HepG2 (cell line): ENCODE data around the gene CBX2. TPM values are rescaled to one million over a fixed set of nuclear protein-coding genes. Genes with fewer than 3 reads are reported as not detected.

Source experiments
- ADNP ChIP-seq: sonication (generic); formaldehyde crosslinking; IDR thresholded peaks from 2 replicates; pipeline ENCODE4 v1.4.0; 2020; ENCODE audit warnings: missing genetic modification reagents
- ARNT2 ChIP-seq: sonication (generic); formaldehyde crosslinking; IDR thresholded peaks from 2 replicates; pipeline ENCODE4 v1.8.0; 2022; ENCODE audit warnings: mild to moderate bottlenecking, low read depth, missing genetic modification reagents, moderate library complexity
- ATAD3A ChIP-seq: sonication (generic); formaldehyde crosslinking; IDR thresholded peaks from 2 replicates; pipeline ENCODE4 v1.4.0; 2020; ENCODE audit warnings: missing genetic modification reagents
- ATF1 ChIP-seq: IDR thresholded peaks from 2 replicates; pipeline ENCODE4 v1.6.1; 2016; ENCODE audit warnings: mild to moderate bottlenecking, control low read depth
- BCL6 ChIP-seq: IDR thresholded peaks from 2 replicates; pipeline ENCODE4 v1.6.1; 2016; ENCODE audit warnings: missing genetic modification reagents, missing compliant biosample characterization
- CERS6 ChIP-seq: sonication (generic); formaldehyde crosslinking; IDR thresholded peaks from 2 replicates; pipeline ENCODE4 v1.5.0; 2020; ENCODE audit warnings: missing genetic modification reagents
- FOXM1 ChIP-seq: sonication (generic); formaldehyde crosslinking; IDR thresholded peaks from 2 replicates; pipeline ENCODE4 v1.5.0; 2020; ENCODE audit warnings: missing genetic modification reagents
- NFYB ChIP-seq: sonication (generic); formaldehyde crosslinking; IDR thresholded peaks from 2 replicates; pipeline ENCODE4 v1.4.0; 2020; ENCODE audit warnings: missing genetic modification reagents
- PCBP2 ChIP-seq: fragments of 200-400 bp; formaldehyde crosslinking; optimal IDR thresholded peaks from 2 replicates; pipeline ENCODE3; 2018; ENCODE audit warnings: low read length, low read depth; ENCODE audit not compliant: poor library complexity, severe bottlenecking
- PRMT3 ChIP-seq: sonication (generic); formaldehyde crosslinking; IDR thresholded peaks from 2 replicates; pipeline ENCODE4 v1.8.1; 2022; ENCODE audit warnings: low read depth, mild to moderate bottlenecking, moderate library complexity, missing genetic modification reagents, borderline replicate concordance
- PRPF4 ChIP-seq: fragments of 200-400 bp; formaldehyde crosslinking; IDR thresholded peaks from 2 replicates; pipeline ENCODE4 v1.6.1; 2016; ENCODE audit warnings: low read length, low read depth; ENCODE audit not compliant: poor library complexity, severe bottlenecking
- RFXAP ChIP-seq: sonication (generic); formaldehyde crosslinking; IDR thresholded peaks from 2 replicates; pipeline ENCODE4 v1.4.0; 2020; ENCODE audit warnings: missing genetic modification reagents, borderline replicate concordance
- TSC22D2 ChIP-seq: sonication (generic); formaldehyde crosslinking; IDR thresholded peaks from 2 replicates; pipeline ENCODE4 v1.5.1; 2020; ENCODE audit warnings: missing genetic modification reagents, mild to moderate bottlenecking, borderline replicate concordance
- ZNF326 ChIP-seq: sonication (generic); formaldehyde crosslinking; IDR thresholded peaks from 2 replicates; pipeline ENCODE4 v1.4.0; 2020; ENCODE audit warnings: missing genetic modification reagents, borderline replicate concordance
- ZNF33B ChIP-seq: sonication (generic); formaldehyde crosslinking; IDR thresholded peaks from 2 replicates; pipeline ENCODE4 v1.5.1; 2020; ENCODE audit warnings: mild to moderate bottlenecking, missing genetic modification reagents
- ZNF703 ChIP-seq: sonication (generic); formaldehyde crosslinking; IDR thresholded peaks from 2 replicates; pipeline ENCODE4 v1.5.1; 2020; ENCODE audit warnings: missing genetic modification reagents, mild to moderate bottlenecking, moderate library complexity, borderline replicate concordance
- ZNF790 ChIP-seq: sonication (generic); formaldehyde crosslinking; IDR thresholded peaks from 2 replicates; pipeline ENCODE4 v1.8.0; 2022; ENCODE audit warnings: missing genetic modification reagents, mild to moderate bottlenecking, borderline replicate concordance
- ZSCAN22 ChIP-seq: sonication (generic); formaldehyde crosslinking; IDR thresholded peaks from 2 replicates; pipeline ENCODE4 v1.4.0; 2020; ENCODE audit warnings: mild to moderate bottlenecking, missing genetic modification reagents
- polyA plus RNA-seq, 8 experiments: library from polyadenylated mRNA; depleted of rRNA in 3 of 8; stranded (reverse) in 7 of 8; unstranded in 1 of 8; fragments of >200 nt; fragmentation: Illumina TruSeq in 4 of 8; extraction: Trizol in 4 of 8; gene quantifications; 2 replicates each; pipeline versions ENCODE4 v1.2.1 to v1.2.3, GENCODE V29; 2011 to 2016; ENCODE audit warnings: low read depth in 4 of 8, missing spikeins in 1 of 8, mixed read lengths in 1 of 8; ENCODE audit not compliant: insufficient read depth in 1 of 8
- total RNA-seq, 5 experiments: library from RNA; depleted of rRNA; stranded (reverse); fragments of >200 nt; fragmentation: Illumina TruSeq; extraction: Trizol; gene quantifications; 2 replicates each; pipeline ENCODE4 v1.2.3, GENCODE V29; 2016; ENCODE audit warnings: low read depth in 1 of 5
- TF ChIP-seq, protein P1 (sequence below): sonication (generic); formaldehyde crosslinking; IDR thresholded peaks from 2 replicates; pipeline ENCODE4 v1.4.0; 2020; ENCODE audit warnings: missing genetic modification reagents
- TF ChIP-seq, protein P2 (sequence below): sonication (generic); formaldehyde crosslinking; IDR thresholded peaks from 2 replicates; pipeline ENCODE4 v1.4.0; 2020; ENCODE audit warnings: missing genetic modification reagents, borderline replicate concordance

The CBX2 gene
- total and polyA plus RNA-seq, 2 of the 13 experiments (the other 11 are each of a cell fraction or from before 2014, with no cell fraction given): 14.5 to 31.1 TPM

GRCh38 chr17:79808763-79809529 lies 31.0 kb downstream of the CBX2 start (continued):
- TF ChIP-seq CERS6 (CRISPR knock-in tag) (no peak), ARNT2 (CRISPR knock-in tag) (no peak), ATAD3A (no peak), TSC22D2 (CRISPR knock-in tag) (no peak; the same call in 1 of the 2 replicates), ADNP (CRISPR knock-in tag) (no peak), ZNF33B (CRISPR knock-in tag) (no peak), FOXM1 (CRISPR knock-in tag) (no peak), ZNF703 (CRISPR knock-in tag) (no peak), ATF1 (no peak), PRPF4 (no peak), RFXAP (no peak), NFYB (no peak), BCL6 (CRISPR knock-in tag) (0 out of 2 replicates have a peak, but pooled peaks have one; percentile 24), PRMT3 (CRISPR knock-in tag) (no peak), ZNF326 (CRISPR knock-in tag) (0 out of 2 replicates have a peak, but pooled peaks have one; percentile 37), PCBP2 (no peak), ZSCAN22 (no peak), ZNF790 (CRISPR knock-in tag) (no peak)
- TF ChIP-seq, protein P1, sequence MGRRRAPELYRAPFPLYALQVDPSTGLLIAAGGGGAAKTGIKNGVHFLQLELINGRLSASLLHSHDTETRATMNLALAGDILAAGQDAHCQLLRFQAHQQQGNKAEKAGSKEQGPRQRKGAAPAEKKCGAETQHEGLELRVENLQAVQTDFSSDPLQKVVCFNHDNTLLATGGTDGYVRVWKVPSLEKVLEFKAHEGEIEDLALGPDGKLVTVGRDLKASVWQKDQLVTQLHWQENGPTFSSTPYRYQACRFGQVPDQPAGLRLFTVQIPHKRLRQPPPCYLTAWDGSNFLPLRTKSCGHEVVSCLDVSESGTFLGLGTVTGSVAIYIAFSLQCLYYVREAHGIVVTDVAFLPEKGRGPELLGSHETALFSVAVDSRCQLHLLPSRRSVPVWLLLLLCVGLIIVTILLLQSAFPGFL: 0 out of 2 replicates have a peak, but pooled peaks have one; percentile 28
- TF ChIP-seq, protein P2, sequence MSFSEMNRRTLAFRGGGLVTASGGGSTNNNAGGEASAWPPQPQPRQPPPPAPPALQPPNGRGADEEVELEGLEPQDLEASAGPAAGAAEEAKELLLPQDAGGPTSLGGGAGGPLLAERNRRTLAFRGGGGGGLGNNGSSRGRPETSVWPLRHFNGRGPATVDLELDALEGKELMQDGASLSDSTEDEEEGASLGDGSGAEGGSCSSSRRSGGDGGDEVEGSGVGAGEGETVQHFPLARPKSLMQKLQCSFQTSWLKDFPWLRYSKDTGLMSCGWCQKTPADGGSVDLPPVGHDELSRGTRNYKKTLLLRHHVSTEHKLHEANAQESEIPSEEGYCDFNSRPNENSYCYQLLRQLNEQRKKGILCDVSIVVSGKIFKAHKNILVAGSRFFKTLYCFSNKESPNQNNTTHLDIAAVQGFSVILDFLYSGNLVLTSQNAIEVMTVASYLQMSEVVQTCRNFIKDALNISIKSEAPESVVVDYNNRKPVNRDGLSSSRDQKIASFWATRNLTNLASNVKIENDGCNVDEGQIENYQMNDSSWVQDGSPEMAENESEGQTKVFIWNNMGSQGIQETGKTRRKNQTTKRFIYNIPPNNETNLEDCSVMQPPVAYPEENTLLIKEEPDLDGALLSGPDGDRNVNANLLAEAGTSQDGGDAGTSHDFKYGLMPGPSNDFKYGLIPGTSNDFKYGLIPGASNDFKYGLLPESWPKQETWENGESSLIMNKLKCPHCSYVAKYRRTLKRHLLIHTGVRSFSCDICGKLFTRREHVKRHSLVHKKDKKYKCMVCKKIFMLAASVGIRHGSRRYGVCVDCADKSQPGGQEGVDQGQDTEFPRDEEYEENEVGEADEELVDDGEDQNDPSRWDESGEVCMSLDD: no peak
